ENCODE data around the gene TFF2. TPM values are rescaled to one million over a fixed set of nuclear protein-coding genes. Genes with fewer than 3 reads are reported as not detected.

Gene TFF2
- total RNA-seq: not detected

- ATAC-seq (replicated peaks in 1 of 2) (no peak), DNase-seq (no peak)
- Mint-ChIP-seq H3K27ac (no peak within 1 kb of the TSS), H3K4me1 (ENCODE audit: low read depth) (no peaks in the 10 kb centered on the region), H3K27me3 (ENCODE audit: low read depth) (no peaks in the 10 kb centered on the region), H3K9me3 (peaks cover 6 to 16% of the 10 kb centered on the region in 2 donors), H3K36me3 (ENCODE audit: insufficient read depth in 2 of 2) (peaks cover 2 to 7% of the 10 kb centered on the region in 2 donors), H3K4me3 (no peak within 1 kb of the TSS)
Measured at GRCh38 chr21:42350927-42351426, at the start of gene TFF2. Gene TFF2, minus strand, starts transcription at chr21:42350994. Its CDS starts 37 bp downstream, at chr21:42350957.

- H3K9me3 Mint-ChIP-seq: peaks cover 0 to 7% of the 10 kb centered on the region in 2 donors
- H3K27ac Mint-ChIP-seq: peak overlapping the region; percentile 51
- H3K27me3 Mint-ChIP-seq (ENCODE audit: low read depth): no peaks in the 10 kb centered on the region
- peak overlapping the region; percentile 46 to 76 for H3K4me3 Mint-ChIP-seq
- peaks cover 11 to 16% of the 10 kb centered on the region in 2 donors for H3K36me3 Mint-ChIP-seq (ENCODE audit: insufficient read depth in 2 of 2)
- peak; percentile 51 to 53 for ATAC-seq (replicated peaks in 1 of 2)
- DNase-seq: no peak
- H3K4me1 Mint-ChIP-seq (ENCODE audit: low read depth): peaks cover 77% of the 10 kb centered on the region
Measured at GRCh38 chr21:42400525-42400924, 49.7 kb upstream of the TFF2 start.

GRCh38 chr21:42398436-42399028 is 47.7 kb upstream of the TFF2 start:
- Mint-ChIP-seq H3K4me3 (peak overlapping the region; percentile 56 to 69), H3K9me3 (peaks cover 0 to 7% of the 10 kb centered on the region in 2 donors), H3K36me3 (ENCODE audit: insufficient read depth in 2 of 2) (peaks cover 7 to 16% of the 10 kb centered on the region in 2 donors), H3K27me3 (ENCODE audit: low read depth) (no peaks in the 10 kb centered on the region), H3K27ac (peak overlapping the region; percentile 83), H3K4me1 (ENCODE audit: low read depth) (peaks cover 91% of the 10 kb centered on the region)
- no peak for ATAC-seq (replicated peaks in 1 of 2)
- no peak for DNase-seq

GRCh38 chr21:42397746-42398394 is 47.1 kb upstream of the TFF2 start:
- DNase-seq (peak in 1 of 2 donors; percentile 37), ATAC-seq (replicated peaks in 1 of 2) (peak; percentile 18 to 30)
- peak overlapping the region; percentile 56 to 69 for H3K4me3 Mint-ChIP-seq
- H3K4me1 Mint-ChIP-seq (ENCODE audit: low read depth): peaks cover 94% of the 10 kb centered on the region
- H3K27ac Mint-ChIP-seq: peak overlapping the region; percentile 83
- H3K36me3 Mint-ChIP-seq (ENCODE audit: insufficient read depth in 2 of 2): peaks cover 7 to 18% of the 10 kb centered on the region in 2 donors
- peaks cover 0 to 7% of the 10 kb centered on the region in 2 donors for H3K9me3 Mint-ChIP-seq
- no peaks in the 10 kb centered on the region for H3K27me3 Mint-ChIP-seq (ENCODE audit: low read depth)

GRCh38 chr21:42396799-42397745 is 46.3 kb upstream of the TFF2 start:
- H3K4me1 Mint-ChIP-seq (ENCODE audit: low read depth): peaks cover 94% of the 10 kb centered on the region
- H3K36me3 Mint-ChIP-seq (ENCODE audit: insufficient read depth in 2 of 2): peaks cover 8 to 18% of the 10 kb centered on the region in 2 donors
- H3K4me3 Mint-ChIP-seq: peak overlapping the region; percentile 33 to 34
- peaks cover 0 to 7% of the 10 kb centered on the region in 2 donors for H3K9me3 Mint-ChIP-seq
- peak overlapping the region; percentile 83 for H3K27ac Mint-ChIP-seq
- ATAC-seq (replicated peaks in 1 of 2) (no peak), DNase-seq (no peak)
- no peaks in the 10 kb centered on the region for H3K27me3 Mint-ChIP-seq (ENCODE audit: low read depth)

- DNase-seq: no peak
- Mint-ChIP-seq H3K4me3 (peak within 1 kb of the TSS in 1 of 2 donors; percentile 43), H3K36me3 (ENCODE audit: insufficient read depth in 2 of 2) (peaks cover 2 to 20% of the 10 kb centered on the region in 2 donors), H3K27ac (peak within 1 kb of the TSS; percentile 44), H3K4me1 (ENCODE audit: low read depth) (peaks cover 94% of the 10 kb centered on the region), H3K9me3 (no peaks in the 10 kb centered on the region), H3K27me3 (ENCODE audit: low read depth) (no peaks in the 10 kb centered on the region)
- ATAC-seq (replicated peaks in 1 of 2): no peak
Measured at GRCh38 chr21:42395905-42396651, 45.3 kb upstream of the TFF2 start, which contains the start of gene TMPRSS3. Gene TMPRSS3, minus strand, starts transcription at chr21:42396052. Its CDS starts 635 bp downstream, at chr21:42395417.

- peaks cover 94% of the 10 kb centered on the region for H3K4me1 Mint-ChIP-seq (ENCODE audit: low read depth)
Measured at GRCh38 chr21:42395302-42395701, 44.5 kb upstream of the TFF2 start.

GRCh38 chr21:42393443-42393950 is 42.7 kb upstream of the TFF2 start:
- Mint-ChIP-seq H3K36me3 (ENCODE audit: insufficient read depth in 2 of 2) (peaks cover 5 to 33% of the 10 kb centered on the region in 2 donors), H3K4me3 (peak overlapping the region; percentile 79 to 81), H3K27me3 (ENCODE audit: low read depth) (peaks cover 6% of the 10 kb centered on the region), H3K9me3 (no peaks in the 10 kb centered on the region), H3K27ac (peak overlapping the region; percentile 92), H3K4me1 (ENCODE audit: low read depth) (peaks cover 94% of the 10 kb centered on the region)
- ATAC-seq (replicated peaks in 1 of 2) (peak; percentile 17 to 32), DNase-seq (no peak)

More at GRCh38 chr21:42395302-42395701, 44.5 kb upstream of the TFF2 start:
- DNase-seq (no peak), ATAC-seq (replicated peaks in 1 of 2) (no peak)
- no peak overlapping the region for H3K27ac Mint-ChIP-seq
- no peak overlapping the region for H3K4me3 Mint-ChIP-seq
- H3K9me3 Mint-ChIP-seq: no peaks in the 10 kb centered on the region
- peaks cover 2 to 23% of the 10 kb centered on the region in 2 donors for H3K36me3 Mint-ChIP-seq (ENCODE audit: insufficient read depth in 2 of 2)
- H3K27me3 Mint-ChIP-seq (ENCODE audit: low read depth): peaks cover 6% of the 10 kb centered on the region

GRCh38 chr21:42392731-42393442 is 42.1 kb upstream of the TFF2 start:
- no peaks in the 10 kb centered on the region for H3K9me3 Mint-ChIP-seq
- H3K4me1 Mint-ChIP-seq (ENCODE audit: low read depth): peaks cover 94% of the 10 kb centered on the region
- DNase-seq (peak; percentile 38 to 51), ATAC-seq (replicated peaks in 1 of 2) (peak; percentile 96 to 98)
- H3K36me3 Mint-ChIP-seq (ENCODE audit: insufficient read depth in 2 of 2): peaks cover 7 to 39% of the 10 kb centered on the region in 2 donors
- H3K27ac Mint-ChIP-seq: peak overlapping the region; percentile 92
- peaks cover 6% of the 10 kb centered on the region for H3K27me3 Mint-ChIP-seq (ENCODE audit: low read depth)
- peak overlapping the region; percentile 79 to 81 for H3K4me3 Mint-ChIP-seq

- Mint-ChIP-seq H3K4me3 (peak overlapping the region; percentile 11 to 79), H3K9me3 (no peaks in the 10 kb centered on the region), H3K36me3 (ENCODE audit: insufficient read depth in 2 of 2) (peaks cover 11 to 45% of the 10 kb centered on the region in 2 donors), H3K27ac (peak overlapping the region; percentile 29), H3K27me3 (ENCODE audit: low read depth) (peaks cover 6% of the 10 kb centered on the region), H3K4me1 (ENCODE audit: low read depth) (peaks cover 96% of the 10 kb centered on the region)
- no peak for DNase-seq
- no peak for ATAC-seq (replicated peaks in 1 of 2)
Measured at GRCh38 chr21:42391297-42391696, 40.5 kb upstream of the TFF2 start.

GRCh38 chr21:42390696-42391095 is 39.9 kb upstream of the TFF2 start:
- no peak overlapping the region for H3K27ac Mint-ChIP-seq
- peaks cover 6% of the 10 kb centered on the region for H3K27me3 Mint-ChIP-seq (ENCODE audit: low read depth)
- no peaks in the 10 kb centered on the region for H3K9me3 Mint-ChIP-seq
- peak overlapping the region in 1 of 2 donors; percentile 17 for H3K4me3 Mint-ChIP-seq
- no peak for DNase-seq
- no peak for ATAC-seq (replicated peaks in 1 of 2)
- peaks cover 13 to 45% of the 10 kb centered on the region in 2 donors for H3K36me3 Mint-ChIP-seq (ENCODE audit: insufficient read depth in 2 of 2)
- peaks cover 96% of the 10 kb centered on the region for H3K4me1 Mint-ChIP-seq (ENCODE audit: low read depth)
